ENCODE results near the gene SPOP. TPM values are rescaled to one million over a fixed set of nuclear protein-coding genes. Genes with fewer than 3 reads are reported as not detected.

The SPOP gene
- total RNA-seq, 4 donors from 2014 or later, result 44.3 to 147 (median 99.0) TPM

DNA sequence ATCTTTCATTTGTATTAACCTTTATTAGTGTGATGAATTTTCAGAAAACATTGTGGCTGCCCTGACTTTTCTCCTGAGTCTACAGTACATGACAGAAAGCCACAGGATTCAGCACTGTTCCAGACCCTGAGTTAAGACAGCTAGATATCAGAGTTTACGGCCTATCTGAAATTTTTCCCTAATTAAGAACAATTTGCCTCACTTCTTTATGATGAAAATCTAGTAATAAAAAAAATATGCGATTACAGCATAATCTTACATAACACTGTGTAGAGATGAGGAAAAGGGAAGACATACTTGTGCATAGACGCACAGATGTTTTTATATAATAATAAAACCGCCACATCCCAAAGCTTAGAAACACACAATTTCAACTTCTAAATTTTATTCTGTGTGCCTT lies 7.3 kb downstream of the SPOP start:
- H3K4me3 ChIP-seq, result no peak overlapping the region
- H3K4me1 ChIP-seq, result peaks cover 4 to 6% of the 10 kb centered on the region in 2 donors
- H3K9me3 ChIP-seq, result no peaks in the 10 kb centered on the region
- H3K27me3 ChIP-seq, result no peaks in the 10 kb centered on the region
- intact Hi-C loops (cut with DNase I; ENCODE audit: low total_unique reads), result no loop called here
- H3K36me3 ChIP-seq, result no peaks in the 10 kb centered on the region
- no peak for TF ChIP-seq POLR2A (IDR thresholded peaks at IDR 0.05)
- TF ChIP-seq CTCF (IDR thresholded peaks at IDR 0.05), result no peak
- DNase-seq, result no peak
- H3K27ac ChIP-seq, result peak overlapping the region; percentile 37 to 71

DNA sequence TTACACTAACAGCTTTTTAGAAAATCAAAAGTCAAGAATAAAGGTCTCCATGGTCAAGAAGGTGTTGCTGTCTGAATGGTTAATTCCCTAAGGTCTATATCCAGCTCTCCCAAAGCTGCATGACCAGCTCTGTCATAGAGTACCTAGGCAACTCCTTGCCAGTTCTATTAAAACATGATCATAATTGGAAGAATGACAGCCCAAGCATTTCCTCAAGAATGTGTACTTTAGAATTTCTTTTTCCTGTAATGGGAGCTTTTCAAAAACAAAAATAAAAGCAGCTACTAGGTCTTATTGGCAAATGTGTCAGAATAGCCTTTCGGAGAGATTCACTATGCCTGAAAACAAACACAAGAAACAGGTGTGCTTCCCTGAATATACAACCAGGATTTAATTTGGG lies 7.9 kb downstream of the SPOP start:
- H3K4me3 ChIP-seq, result no peak overlapping the region
- TF ChIP-seq POLR2A (IDR thresholded peaks at IDR 0.05) (no peak), CTCF (IDR thresholded peaks at IDR 0.05) (no peak)
- intact Hi-C loops (cut with DNase I; ENCODE audit: low total_unique reads), result no loop called here

GRCh38 chr17:49667854-49668253 lies 10.0 kb downstream of the SPOP start:
- Histone ChIP-seq H3K9me3 (no peaks in the 10 kb centered on the region), H3K27ac (no peak overlapping the region), H3K4me3 (no peak overlapping the region), H3K36me3 (no peaks in the 10 kb centered on the region), H3K27me3 (no peaks in the 10 kb centered on the region), H3K4me1 (peaks cover 0 to 3% of the 10 kb centered on the region in 2 donors)
- DNase-seq, result no peak
- intact Hi-C loops (cut with DNase I; ENCODE audit: low total_unique reads), result no loop called here
- TF ChIP-seq POLR2A (IDR thresholded peaks at IDR 0.05) (no peak), CTCF (IDR thresholded peaks at IDR 0.05) (no peak)

More for the DNA sequence above, 7.9 kb downstream of the SPOP start:
- H3K27ac ChIP-seq, result peak overlapping the region; percentile 37 to 71
- H3K27me3 ChIP-seq, result no peaks in the 10 kb centered on the region
- no peaks in the 10 kb centered on the region for H3K9me3 ChIP-seq
- no peaks in the 10 kb centered on the region for H3K36me3 ChIP-seq
- DNase-seq, result no peak
- H3K4me1 ChIP-seq, result peaks cover 0 to 4% of the 10 kb centered on the region in 2 donors

DNA sequence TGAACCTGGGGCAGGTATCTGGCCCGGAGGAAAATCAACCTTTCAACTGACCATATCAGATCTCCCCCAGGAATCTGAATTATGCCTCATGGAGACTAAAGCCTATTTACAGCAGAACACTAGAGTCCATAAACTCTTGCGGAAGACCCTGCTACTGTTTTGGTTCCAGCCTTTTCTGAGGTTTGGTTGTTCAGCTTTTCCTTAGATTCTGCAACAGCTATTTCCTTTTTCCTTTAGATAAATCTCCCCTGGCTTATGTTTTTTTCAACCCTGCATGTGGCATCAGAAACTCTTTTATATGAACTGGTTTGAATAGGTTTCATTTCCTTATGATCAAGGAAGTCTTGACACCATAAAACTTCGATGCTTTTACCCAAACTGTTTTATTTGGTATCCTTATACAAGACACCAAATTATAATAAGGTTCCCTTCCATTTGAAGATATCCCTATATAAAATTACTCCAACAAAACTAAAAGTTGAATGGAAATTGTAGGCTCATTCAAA lies 13.1 kb downstream of the SPOP start:
- no peak for TF ChIP-seq POLR2A (IDR thresholded peaks at IDR 0.05)
- TF ChIP-seq CTCF (IDR thresholded peaks at IDR 0.05), result no peak
- Histone ChIP-seq H3K4me3 (no peak overlapping the region), H3K27ac (peak overlapping the region in 1 of 2 donors; percentile 21), H3K36me3 (no peaks in the 10 kb centered on the region), H3K4me1 (peaks cover 0 to 3% of the 10 kb centered on the region in 2 donors), H3K27me3 (no peaks in the 10 kb centered on the region), H3K9me3 (no peaks in the 10 kb centered on the region)
- no peak for DNase-seq
- intact Hi-C loops (cut with DNase I; ENCODE audit: low total_unique reads), result no loop called here

- intact Hi-C loops (cut with DNase I; ENCODE audit: low total_unique reads), result no loop called here
- TF ChIP-seq POLR2A (IDR thresholded peaks at IDR 0.05) (no peak), CTCF (IDR thresholded peaks at IDR 0.05) (no peak)
- no peaks in the 10 kb centered on the region for H3K27me3 ChIP-seq
Observed at GRCh38 chr17:49659661-49660382, 18.1 kb downstream of the SPOP start.

More at GRCh38 chr17:49659661-49660382, 18.1 kb downstream of the SPOP start:
- Histone ChIP-seq H3K27ac (no peak overlapping the region), H3K36me3 (no peaks in the 10 kb centered on the region), H3K9me3 (no peaks in the 10 kb centered on the region), H3K4me1 (peaks cover 0 to 3% of the 10 kb centered on the region in 2 donors), H3K4me3 (no peak overlapping the region)
- DNase-seq, result no peak
